HCT116 (cell line): ENCODE measurements around the gene RBMS1.

ENCODE experiments used
- CEBPB ChIP-seq: IDR thresholded peaks from 2 replicates; pipeline ENCODE4 v1.6.1; 2012; ENCODE audit warnings: low read depth
- EZH2 ChIP-seq: fragments of 200-600 bp; sonication (generic); IDR thresholded peaks from 2 replicates; pipeline ENCODE4 v1.6.1; 2017; ENCODE audit warnings: antibody characterized with exemption, mixed run types
- POLR2AphosphoS5 ChIP-seq: IDR thresholded peaks from 2 replicates; pipeline ENCODE4 v1.6.1; 2011; ENCODE audit warnings: mild to moderate bottlenecking, low read depth, low read length, moderate library complexity
- RAD21 ChIP-seq: IDR thresholded peaks from 2 replicates; pipeline ENCODE4 v1.6.1; 2012; ENCODE audit warnings: low read depth, mild to moderate bottlenecking
- SP1 ChIP-seq: IDR thresholded peaks from 2 replicates; pipeline ENCODE4 v1.6.1; 2012; ENCODE audit warnings: low read depth
- YY1 ChIP-seq: IDR thresholded peaks from 2 replicates; pipeline ENCODE4 v1.6.1; 2011; ENCODE audit warnings: low read length, low read depth, moderate library complexity, mild to moderate bottlenecking; ENCODE audit not compliant: insufficient replicate concordance; ENCODE audit errors: extremely low read depth
- ZNF274 ChIP-seq: fragments of 200-500 bp; sonication (Bioruptor generic); IDR thresholded peaks from 2 replicates; pipeline ENCODE4 v1.6.1; 2014; ENCODE audit warnings: mild to moderate bottlenecking, low read depth, low read length, inconsistent platforms
- TF ChIP-seq, protein P1 (sequence below), 3 experiments: fragments of 200-600 bp in 1 of 3; sonication (generic) in 1 of 3; IDR thresholded peaks in 2 of 3; conservative IDR thresholded peaks in 1 of 3; 2 replicates each; pipeline ENCODE4 v1.5.1; 2012 to 2017; ENCODE audit warnings: low read depth in 2 of 3, low read length in 2 of 3, antibody characterized with exemption in 1 of 3, borderline replicate concordance in 1 of 3, control low read depth in 1 of 3, mild to moderate bottlenecking in 1 of 3, mixed read lengths in 1 of 3, mixed run types in 1 of 3, moderate library complexity in 1 of 3; ENCODE audit not compliant: insufficient read depth in 1 of 3
- TF ChIP-seq, protein P2 (sequence below): IDR thresholded peaks from 2 replicates; pipeline ENCODE4 v1.6.1; 2012

DNA sequence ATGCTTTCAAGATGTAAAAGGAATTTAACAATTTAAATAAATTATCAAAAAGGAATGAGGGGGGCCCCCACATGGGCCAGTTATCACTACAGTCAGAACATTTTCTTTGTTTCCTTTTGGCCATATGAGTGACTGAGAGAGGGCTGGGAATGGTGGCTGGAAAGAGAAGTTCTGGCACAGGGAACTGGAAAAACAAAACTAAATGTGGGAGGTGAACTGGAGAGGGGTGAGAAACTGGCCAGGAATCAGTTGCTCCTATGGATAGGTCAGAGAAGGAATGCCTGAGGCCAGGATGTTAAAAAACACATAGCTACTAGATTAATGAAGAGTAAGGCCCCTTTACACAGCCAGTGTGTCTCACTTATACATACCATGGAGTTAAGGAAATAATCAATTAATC is 121.0 kb downstream of the RBMS1 start:
- no peak for TF ChIP-seq RAD21
- TF ChIP-seq, protein P1, sequence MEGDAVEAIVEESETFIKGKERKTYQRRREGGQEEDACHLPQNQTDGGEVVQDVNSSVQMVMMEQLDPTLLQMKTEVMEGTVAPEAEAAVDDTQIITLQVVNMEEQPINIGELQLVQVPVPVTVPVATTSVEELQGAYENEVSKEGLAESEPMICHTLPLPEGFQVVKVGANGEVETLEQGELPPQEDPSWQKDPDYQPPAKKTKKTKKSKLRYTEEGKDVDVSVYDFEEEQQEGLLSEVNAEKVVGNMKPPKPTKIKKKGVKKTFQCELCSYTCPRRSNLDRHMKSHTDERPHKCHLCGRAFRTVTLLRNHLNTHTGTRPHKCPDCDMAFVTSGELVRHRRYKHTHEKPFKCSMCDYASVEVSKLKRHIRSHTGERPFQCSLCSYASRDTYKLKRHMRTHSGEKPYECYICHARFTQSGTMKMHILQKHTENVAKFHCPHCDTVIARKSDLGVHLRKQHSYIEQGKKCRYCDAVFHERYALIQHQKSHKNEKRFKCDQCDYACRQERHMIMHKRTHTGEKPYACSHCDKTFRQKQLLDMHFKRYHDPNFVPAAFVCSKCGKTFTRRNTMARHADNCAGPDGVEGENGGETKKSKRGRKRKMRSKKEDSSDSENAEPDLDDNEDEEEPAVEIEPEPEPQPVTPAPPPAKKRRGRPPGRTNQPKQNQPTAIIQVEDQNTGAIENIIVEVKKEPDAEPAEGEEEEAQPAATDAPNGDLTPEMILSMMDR (IDR thresholded peaks at IDR 0.05 in 2 of 3, conservative IDR thresholded peaks at IDR 0.05 in 1 of 3; ENCODE audit: borderline replicate concordance in 1 of 3, insufficient read depth in 1 of 3, low read depth in 2 of 3, low read length in 2 of 3) = no peak
- TF ChIP-seq, protein P2, sequence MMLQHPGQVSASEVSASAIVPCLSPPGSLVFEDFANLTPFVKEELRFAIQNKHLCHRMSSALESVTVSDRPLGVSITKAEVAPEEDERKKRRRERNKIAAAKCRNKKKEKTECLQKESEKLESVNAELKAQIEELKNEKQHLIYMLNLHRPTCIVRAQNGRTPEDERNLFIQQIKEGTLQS = no peak
- TF ChIP-seq ZNF274 = no peak
- TF ChIP-seq SP1 = no peak
- no peak for TF ChIP-seq YY1
- no peak for TF ChIP-seq POLR2AphosphoS5
- no peak for TF ChIP-seq EZH2
- TF ChIP-seq CEBPB = no peak
